Trophoblast cell (in vitro differentiated cells and primary cell): ENCODE results near the gene SLC4A2.

Experiments
- DNase-seq, 2 donors: peaks; one replicate each; pipeline ENCODE4 v3.0.0-alpha.2; 2016
- H2AFZ ChIP-seq: 2 replicates; pipeline ENCODE4 v1.6.1; 2013; ENCODE audit warnings: low read length, moderate library complexity, mild to moderate bottlenecking; ENCODE audit not compliant: insufficient read depth, poor library complexity
- H2AK5ac ChIP-seq: 2 replicates; pipeline ENCODE4 v1.6.1; 2013; ENCODE audit warnings: mild to moderate bottlenecking, low read length
- H2BK120ac ChIP-seq: 2 replicates; pipeline ENCODE4 v1.6.1; 2013; ENCODE audit warnings: low read length, mild to moderate bottlenecking, moderate library complexity; ENCODE audit not compliant: insufficient read depth, poor library complexity
- H2BK12ac ChIP-seq: 2 replicates; pipeline ENCODE4 v1.6.1; 2013; ENCODE audit warnings: mild to moderate bottlenecking, low read length, moderate library complexity
- H2BK5ac ChIP-seq: 2 replicates; pipeline ENCODE4 v1.6.1; 2013; ENCODE audit warnings: low read length, low read depth, moderate library complexity, mild to moderate bottlenecking; ENCODE audit not compliant: poor library complexity
- H3K14ac ChIP-seq: 2 replicates; pipeline ENCODE4 v1.6.1; 2013; ENCODE audit warnings: mild to moderate bottlenecking, low read length
- H3K18ac ChIP-seq: 2 replicates; pipeline ENCODE4 v1.6.1; 2013; ENCODE audit warnings: mild to moderate bottlenecking, low read length
- H3K23ac ChIP-seq: 2 replicates; pipeline ENCODE4 v1.6.1; 2013; ENCODE audit warnings: low read length
- H3K27ac ChIP-seq: 2 replicates; pipeline ENCODE4 v1.5.1; 2013; ENCODE audit warnings: low read depth, mild to moderate bottlenecking, inconsistent platforms, low read length, moderate library complexity
- H3K27me3 ChIP-seq: 2 replicates; pipeline ENCODE4 v1.6.1; 2013; ENCODE audit warnings: inconsistent platforms, mild to moderate bottlenecking, low read length, moderate library complexity; ENCODE audit not compliant: insufficient read depth
- H3K36me3 ChIP-seq, 2 experiments: 1 replicate in 1 of 2; 2 replicates in 1 of 2; pipeline ENCODE4 v1.6.1; 2013; ENCODE audit warnings: low read length in 2 of 2, mild to moderate bottlenecking in 2 of 2, moderate library complexity in 1 of 2; ENCODE audit not compliant: insufficient read depth in 2 of 2, control insufficient read depth in 1 of 2
- H3K4ac ChIP-seq: 2 replicates; pipeline ENCODE4 v1.6.1; 2013; ENCODE audit warnings: low read depth, mild to moderate bottlenecking, low read length, moderate library complexity
- H3K4me1 ChIP-seq, 2 experiments: 1 replicate in 1 of 2; 2 replicates in 1 of 2; pipeline ENCODE4 v1.6.1; 2013; ENCODE audit warnings: low read length in 2 of 2, mild to moderate bottlenecking in 2 of 2, moderate library complexity in 1 of 2; ENCODE audit not compliant: insufficient read depth in 2 of 2, control insufficient read depth in 1 of 2
- H3K4me2 ChIP-seq: 2 replicates; pipeline ENCODE4 v1.6.1; 2013; ENCODE audit warnings: inconsistent platforms, mild to moderate bottlenecking, low read length, moderate library complexity
- H3K4me3 ChIP-seq: 2 replicates; pipeline ENCODE4 v1.5.1; 2013; ENCODE audit warnings: mild to moderate bottlenecking, low read depth, low read length, inconsistent platforms
- H3K79me1 ChIP-seq: one replicate; pipeline ENCODE4 v1.6.1; 2013; ENCODE audit warnings: low read length
- H3K79me2 ChIP-seq: 2 replicates; pipeline ENCODE4 v1.6.1; 2013; ENCODE audit warnings: low read length, mild to moderate bottlenecking; ENCODE audit not compliant: control insufficient read depth, insufficient read depth, poor library complexity
- H3K9ac ChIP-seq: 2 replicates; pipeline ENCODE4 v1.6.1; 2013; ENCODE audit warnings: mild to moderate bottlenecking, low read length
- H3K9me3 ChIP-seq: 2 replicates; pipeline ENCODE4 v1.6.1; 2013; ENCODE audit warnings: low read depth, mild to moderate bottlenecking, control low read depth, inconsistent platforms, low read length; ENCODE audit not compliant: insufficient read depth
- H4K12ac ChIP-seq: 2 replicates; pipeline ENCODE4 v1.6.1; 2013; ENCODE audit warnings: low read depth, mild to moderate bottlenecking, low read length, moderate library complexity
- H4K8ac ChIP-seq: 2 replicates; pipeline ENCODE4 v1.6.1; 2013; ENCODE audit warnings: low read depth, mild to moderate bottlenecking, low read length, moderate library complexity
- H4K91ac ChIP-seq: one replicate; pipeline ENCODE4 v1.6.1; 2013; ENCODE audit warnings: low read depth, mild to moderate bottlenecking, low read length, moderate library complexity
- WGBS: extraction: QIAGEN DNeasy Blood & Tissue Kit; methylation state at CpG from one replicate; pipeline ENCODE4 v1.1.7; 2013; ENCODE audit warnings: missing lambda C conversion rate; ENCODE audit not compliant: insufficient read length, insufficient coverage; ENCODE audit errors: extremely low coverage; 5-methylcytosine and 5-hydroxymethylcytosine counted together

Gene SLC4A2

GRCh38 chr7:151043959-151044358 lies 15.4 kb upstream of the SLC4A2 start:
- no peak for DNase-seq
- peaks cover 26 to 33% of the 10 kb centered on the region in 2 experiments for H3K36me3 ChIP-seq
- no CpG with 5 or more reads among the region's 20 CpGs for WGBS

GRCh38 chr7:151045262-151045661 lies 14.1 kb upstream of the SLC4A2 start:
- no peak overlapping the region for H2AFZ ChIP-seq
- no peak overlapping the region for H2BK120ac ChIP-seq
- no peak overlapping the region for H3K27ac ChIP-seq
- WGBS = no CpG with 5 or more reads among the region's 11 CpGs
- H3K4me3 ChIP-seq = no peak overlapping the region
- peaks cover 2% of the 10 kb centered on the region for H3K79me1 ChIP-seq
- no peak overlapping the region for H3K4ac ChIP-seq
- no peak overlapping the region for H4K91ac ChIP-seq
- no peak overlapping the region for H3K4me2 ChIP-seq
- H3K79me2 ChIP-seq = no peaks in the 10 kb centered on the region
- H3K9ac ChIP-seq = no peak overlapping the region
- H3K4me1 ChIP-seq = peaks cover under 1 to 2% of the 10 kb centered on the region in 2 experiments
- peaks cover 6% of the 10 kb centered on the region for H3K9me3 ChIP-seq
- no peak overlapping the region for H4K12ac ChIP-seq
- H3K36me3 ChIP-seq = peaks cover 26 to 33% of the 10 kb centered on the region in 2 experiments
- no peak overlapping the region for H2BK12ac ChIP-seq
- H3K14ac ChIP-seq = no peak overlapping the region
- no peak overlapping the region for H3K18ac ChIP-seq
- no peaks in the 10 kb centered on the region for H3K27me3 ChIP-seq
- H2BK5ac ChIP-seq = no peak overlapping the region
- H3K23ac ChIP-seq = no peak overlapping the region
- no peak overlapping the region for H4K8ac ChIP-seq
- no peak overlapping the region for H2AK5ac ChIP-seq
- no peak for DNase-seq

More at GRCh38 chr7:151043959-151044358, 15.4 kb upstream of the SLC4A2 start:
- Histone ChIP-seq H2BK12ac (no peak overlapping the region), H3K27me3 (no peaks in the 10 kb centered on the region), H4K8ac (no peak overlapping the region), H2AFZ (no peak overlapping the region), H3K9ac (no peak overlapping the region), H3K23ac (no peak overlapping the region), H3K9me3 (peaks cover 3% of the 10 kb centered on the region), H3K14ac (no peak overlapping the region), H2BK120ac (no peak overlapping the region), H2AK5ac (no peak overlapping the region), H3K4me1 (peaks cover 12 to 13% of the 10 kb centered on the region in 2 experiments), H3K79me1 (peaks cover 8% of the 10 kb centered on the region), H3K4me3 (no peak overlapping the region), H4K12ac (no peak overlapping the region), H3K18ac (no peak overlapping the region), H2BK5ac (no peak overlapping the region), H3K4ac (no peak overlapping the region), H4K91ac (no peak overlapping the region), H3K27ac (no peak overlapping the region), H3K79me2 (no peaks in the 10 kb centered on the region), H3K4me2 (no peak overlapping the region)

GRCh38 chr7:151045967-151046366 lies 13.4 kb upstream of the SLC4A2 start:
- Histone ChIP-seq H3K9me3 (peaks cover 6% of the 10 kb centered on the region), H3K4me2 (no peak overlapping the region), H3K4me3 (no peak overlapping the region), H3K9ac (no peak overlapping the region), H2BK5ac (no peak overlapping the region), H4K91ac (no peak overlapping the region), H3K79me2 (no peaks in the 10 kb centered on the region), H3K79me1 (no peaks in the 10 kb centered on the region), H3K27me3 (peaks cover 7% of the 10 kb centered on the region), H3K4me1 (peaks cover 1 to 3% of the 10 kb centered on the region in 2 experiments), H4K8ac (no peak overlapping the region), H2BK12ac (no peak overlapping the region), H3K27ac (no peak overlapping the region), H2AFZ (no peak overlapping the region), H2AK5ac (no peak overlapping the region), H4K12ac (no peak overlapping the region), H3K14ac (no peak overlapping the region), H3K4ac (no peak overlapping the region), H3K18ac (no peak overlapping the region), H2BK120ac (no peak overlapping the region), H3K36me3 (peaks cover 26 to 31% of the 10 kb centered on the region in 2 experiments), H3K23ac (no peak overlapping the region)
- no CpG with 5 or more reads among the region's 9 CpGs for WGBS
- DNase-seq = no peak

DNA sequence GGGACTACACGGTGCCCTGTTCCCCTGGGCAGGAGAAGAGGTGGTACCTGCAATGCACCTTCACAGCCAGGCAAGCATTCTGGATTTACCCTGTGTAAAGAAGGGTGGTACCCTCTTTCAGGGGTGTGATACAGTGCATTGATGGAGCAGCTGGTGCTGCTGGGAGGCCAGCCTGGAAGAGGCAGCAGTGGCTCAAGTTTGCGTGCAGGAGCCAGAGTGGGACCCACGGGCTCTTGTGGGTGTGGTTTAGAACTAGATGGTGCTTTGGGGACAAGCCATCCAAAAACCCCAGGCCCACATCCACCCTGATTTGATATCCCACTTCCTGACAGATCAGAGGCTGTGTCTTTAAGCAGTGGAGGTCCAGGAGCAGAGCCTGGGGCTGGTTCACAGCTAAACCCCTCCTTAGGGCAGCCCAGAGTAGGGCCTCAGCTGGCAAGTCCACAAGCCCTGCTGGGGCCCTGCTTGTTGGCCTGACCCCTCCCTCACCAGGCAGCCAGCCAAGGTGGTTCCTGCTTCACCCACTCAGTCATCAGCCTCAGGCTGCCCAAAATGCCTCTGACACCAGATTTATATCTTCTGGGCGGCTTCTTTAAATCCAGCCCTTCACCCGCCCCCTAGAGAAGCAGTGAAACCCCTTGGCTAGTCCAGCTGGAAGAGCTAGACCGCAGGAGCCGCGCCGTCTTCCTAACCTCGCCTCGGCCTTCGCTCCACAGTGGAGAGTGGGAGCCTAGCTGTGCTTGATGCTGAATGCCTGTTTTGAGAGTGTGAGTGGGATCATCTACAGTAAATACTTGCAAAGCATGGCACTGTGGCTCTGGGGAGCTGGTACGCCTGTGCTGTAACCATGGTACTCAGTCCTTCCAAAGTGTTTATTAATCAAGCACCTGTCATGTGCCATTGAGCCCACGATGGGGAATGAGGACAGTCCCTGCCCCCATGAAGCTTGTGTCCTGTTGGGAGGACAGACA lies 12.5 kb upstream of the SLC4A2 start:
- no peak overlapping the region for H3K4me3 ChIP-seq
- H4K91ac ChIP-seq = no peak overlapping the region
- no peak overlapping the region for H3K9ac ChIP-seq
- no peak overlapping the region for H3K23ac ChIP-seq
- no peaks in the 10 kb centered on the region for H3K79me1 ChIP-seq
- H3K27me3 ChIP-seq = peaks cover 8% of the 10 kb centered on the region
- no peak for DNase-seq
- no peak overlapping the region for H2BK12ac ChIP-seq
- H2AFZ ChIP-seq = no peak overlapping the region
- no peak overlapping the region for H4K12ac ChIP-seq
- H3K4me2 ChIP-seq = no peak overlapping the region
- H3K79me2 ChIP-seq = no peaks in the 10 kb centered on the region
- H2BK5ac ChIP-seq = no peak overlapping the region
- no peak overlapping the region for H4K8ac ChIP-seq
- no peak overlapping the region for H2BK120ac ChIP-seq
- H3K36me3 ChIP-seq = peaks cover 23 to 24% of the 10 kb centered on the region in 2 experiments
- H3K18ac ChIP-seq = no peak overlapping the region
- no peak overlapping the region for H3K14ac ChIP-seq
- H3K27ac ChIP-seq = no peak overlapping the region
- H3K4me1 ChIP-seq = peaks cover 2 to 6% of the 10 kb centered on the region in 2 experiments
- H3K9me3 ChIP-seq = peaks cover 6% of the 10 kb centered on the region
- H2AK5ac ChIP-seq = no peak overlapping the region
- H3K4ac ChIP-seq = no peak overlapping the region
- no CpG with 5 or more reads among the region's 14 CpGs for WGBS
